A673 (cell line): ENCODE data around the gene KRT17. TPM values are rescaled to one million over a fixed set of nuclear protein-coding genes. Genes with fewer than 3 reads are reported as not detected.
"Not testable (repeated sequence)": the region's sequence is repeated elsewhere in the genome, so short reads cannot be mapped to it uniquely, and the experiment has no call there.

ENCODE experiments used
- BruUV-seq: library from RNA; stranded (reverse); fragments of 400-500 nt; replicated peaks from 2 replicates; lab custom pipeline; 2021; lab: Mats Ljungman, UMichigan
- CTCF ChIA-PET: fragments of 300-600 bp; sonication (Branson Sonifier 250); formaldehyde crosslinking; loops from one replicate; lab custom pipeline; 2022; ENCODE audit warnings: antibody characterized with exemption; lab: Charles Lee
- POLR2A ChIA-PET: fragments of 300-600 bp; sonication (Branson Sonifier 250); formaldehyde crosslinking; loops from one replicate; lab custom pipeline; 2022; ENCODE audit warnings: antibody characterized with exemption; ENCODE audit not compliant: low non-redundant PET; lab: Charles Lee
- DNase-seq: peaks from one replicate; pipeline ENCODE4 v3.0.0-alpha.2; 2015; ENCODE audit warnings: low spot score
- H3K27ac ChIP-seq: fragments of 200-600 bp; sonication (generic); 2 replicates; pipeline ENCODE4 v1.5.1; 2016; ENCODE audit warnings: mixed run types, low read depth, mild to moderate bottlenecking, mixed read lengths, antibody characterized with exemption, low read length; ENCODE audit not compliant: poor library complexity, severe bottlenecking
- H3K27me3 ChIP-seq: fragments of 200-600 bp; sonication (generic); replicated peaks from 2 replicates; pipeline ENCODE4 v1.6.1; 2017; ENCODE audit warnings: mixed run types, low read depth, mild to moderate bottlenecking, mixed read lengths, antibody characterized with exemption, low read length; ENCODE audit not compliant: insufficient read depth, poor library complexity
- H3K36me3 ChIP-seq: fragments of 200-600 bp; sonication (generic); 2 replicates; pipeline ENCODE4 v1.6.1; 2016; ENCODE audit warnings: mixed run types, mild to moderate bottlenecking, mixed read lengths, antibody characterized with exemption, low read length; ENCODE audit not compliant: insufficient read depth, poor library complexity, severe bottlenecking
- H3K4me1 ChIP-seq: fragments of 200-600 bp; sonication (generic); 2 replicates; pipeline ENCODE4 v1.6.1; 2017; ENCODE audit warnings: mixed run types, mild to moderate bottlenecking, mixed read lengths, antibody characterized with exemption, low read length; ENCODE audit not compliant: insufficient read depth, poor library complexity, severe bottlenecking
- H3K4me3 ChIP-seq: fragments of 200-600 bp; sonication (generic); 2 replicates; pipeline ENCODE4 v1.5.1; 2016; ENCODE audit warnings: low read depth, mixed run types, mild to moderate bottlenecking, mixed read lengths, low read length; ENCODE audit not compliant: poor library complexity, severe bottlenecking
- H3K9me3 ChIP-seq: fragments of 200-600 bp; sonication (generic); 2 replicates; pipeline ENCODE4 v1.6.1; 2016; ENCODE audit warnings: mixed run types, low read depth, mild to moderate bottlenecking, mixed read lengths, antibody characterized with exemption, low read length; ENCODE audit not compliant: poor library complexity, severe bottlenecking
- CTCF ChIP-seq: fragments of 300-800, 200-600 bp; sonication (generic); conservative IDR thresholded peaks from 2 replicates; pipeline ENCODE4 v1.5.1; 2017; ENCODE audit warnings: low read depth, mild to moderate bottlenecking, antibody characterized with exemption, low read length, moderate library complexity, mixed read lengths
- EZH2 ChIP-seq: fragments of 200-600 bp; sonication (generic); IDR thresholded peaks from 2 replicates; pipeline ENCODE4 v1.6.1; 2017; ENCODE audit warnings: borderline replicate concordance, low read depth, mild to moderate bottlenecking, mixed read lengths, antibody characterized with exemption, low read length; ENCODE audit not compliant: poor library complexity, severe bottlenecking
- intact Hi-C: fragments of 100-400 bp; cut with micrococcal nuclease; formaldehyde crosslinking; loops from one replicate; pipeline ENCODE4 v1.10.0; 2022; ENCODE audit not compliant: unreplicated experiment
- total RNA-seq: library from RNA; stranded (reverse); gene quantifications from 2 replicates; pipeline ENCODE4 v1.2.3, GENCODE V29; 2021

Gene KRT17
- total RNA-seq, 1 experiment from 2014 or later: 54.1 TPM

GRCh38 chr17:41579484-41580243 lies 44.7 kb downstream of the KRT17 start:
- TF ChIP-seq CTCF: peak; percentile 73
- TF ChIP-seq EZH2: no peak
- peak; percentile 84 for DNase-seq
- H3K4me3 ChIP-seq: no peak overlapping the region
- intact Hi-C loops: no loop called here
- no peaks in the 10 kb centered on the region for H3K36me3 ChIP-seq
- no TSS peak for BruUV-seq
- H3K27me3 ChIP-seq: no peaks in the 10 kb centered on the region
- H3K27ac ChIP-seq: no peak overlapping the region
- H3K9me3 ChIP-seq: no peaks in the 10 kb centered on the region
- no peaks in the 10 kb centered on the region for H3K4me1 ChIP-seq
- ChIA-PET POLR2A (interaction anchor here (0.5 kb wide), 1 partner anchor 9 kb away, joined by 7 read pairs; no protein-coding TSS in a partner anchor), CTCF (interaction anchor here (0.5 to 1.6 kb wide), 10 partner anchors 27 to 1164 kb away, joined by 3 to 10 read pairs (median 4); no protein-coding TSS in a partner anchor)

- DNase-seq: no peak
- H3K27ac ChIP-seq: no peak overlapping the region
- no peaks in the 10 kb centered on the region for H3K27me3 ChIP-seq
- POLR2A ChIA-PET: no interaction called here
- no peaks in the 10 kb centered on the region for H3K4me1 ChIP-seq
- no peak overlapping the region for H3K4me3 ChIP-seq
- H3K36me3 ChIP-seq: no peaks in the 10 kb centered on the region
- CTCF ChIA-PET: interaction anchor here (0.6 to 1.6 kb wide), 6 partner anchors 30 to 1163 kb away, joined by 3 to 10 read pairs (median 5); no protein-coding TSS in a partner anchor
- no TSS peak for BruUV-seq
- no peaks in the 10 kb centered on the region for H3K9me3 ChIP-seq
- intact Hi-C loops: no loop called here
- TF ChIP-seq CTCF: no peak
- no peak for TF ChIP-seq EZH2
These were observed 45.4 kb downstream of the KRT17 start for GRCh38 chr17:41578971-41579370.

GRCh38 chr17:41578538-41578937 lies 45.8 kb downstream of the KRT17 start:
- intact Hi-C loops: no loop called here
- no peaks in the 10 kb centered on the region for H3K4me1 ChIP-seq
- H3K4me3 ChIP-seq: no peak overlapping the region
- DNase-seq: no peak
- ChIA-PET POLR2A (no interaction called here), CTCF (interaction anchor here (1.6 kb wide), 1 partner anchor 87 kb away, joined by 6 read pairs; no protein-coding TSS in a partner anchor)
- H3K27ac ChIP-seq: no peak overlapping the region
- H3K9me3 ChIP-seq: no peaks in the 10 kb centered on the region
- no TSS peak for BruUV-seq
- no peaks in the 10 kb centered on the region for H3K27me3 ChIP-seq
- H3K36me3 ChIP-seq: no peaks in the 10 kb centered on the region
- TF ChIP-seq CTCF: no peak
- no peak for TF ChIP-seq EZH2

GRCh38 chr17:41576740-41577139 lies 47.6 kb downstream of the KRT17 start:
- H3K9me3 ChIP-seq, H3K27me3 ChIP-seq, POLR2A ChIA-PET, intact Hi-C loops, BruUV-seq, H3K4me1 ChIP-seq, H3K27ac ChIP-seq, H3K36me3 ChIP-seq, H3K4me3 ChIP-seq, CTCF ChIA-PET, DNase-seq: not testable (repeated sequence)
